Gastroesophageal sphincter (tissue), 3 donors: ENCODE results near the gene FOXL1.

Source experiments
- EP300 ChIP-seq: sonication (generic); formaldehyde crosslinking; IDR thresholded peaks from one replicate; pipeline ENCODE4 v1.6.1; 2017; ENCODE audit warnings: antibody characterized with exemption, mild to moderate bottlenecking
- POLR2A ChIP-seq, 2 donors: fragments of 450-650 bp; IDR thresholded peaks; one replicate each; pipeline ENCODE4 v1.6.1; 2017; ENCODE audit warnings: antibody characterized with exemption in 2 of 2, mild to moderate bottlenecking in 2 of 2, moderate library complexity in 1 of 2
- POLR2AphosphoS5 ChIP-seq: sonication (generic); formaldehyde crosslinking; IDR thresholded peaks from one replicate; pipeline ENCODE4 v1.6.1; 2017; ENCODE audit warnings: antibody characterized with exemption
- TF ChIP-seq, protein P1 (sequence below), 4 experiments: fragments of 200-600 bp in 2 of 4; fragments of 450-650 bp in 2 of 4; sonication (generic) in 1 of 4; IDR thresholded peaks; one replicate each; pipeline ENCODE4 v1.5.1; 2017 to 2019; ENCODE audit warnings: antibody characterized with exemption in 4 of 4, mild to moderate bottlenecking in 2 of 4, moderate library complexity in 2 of 4

GRCh38 chr16:86558355-86559193 is 19.8 kb upstream of the FOXL1 start:
- TF ChIP-seq POLR2A (IDR thresholded peaks at IDR 0.05): no peak
- TF ChIP-seq, protein P1, sequence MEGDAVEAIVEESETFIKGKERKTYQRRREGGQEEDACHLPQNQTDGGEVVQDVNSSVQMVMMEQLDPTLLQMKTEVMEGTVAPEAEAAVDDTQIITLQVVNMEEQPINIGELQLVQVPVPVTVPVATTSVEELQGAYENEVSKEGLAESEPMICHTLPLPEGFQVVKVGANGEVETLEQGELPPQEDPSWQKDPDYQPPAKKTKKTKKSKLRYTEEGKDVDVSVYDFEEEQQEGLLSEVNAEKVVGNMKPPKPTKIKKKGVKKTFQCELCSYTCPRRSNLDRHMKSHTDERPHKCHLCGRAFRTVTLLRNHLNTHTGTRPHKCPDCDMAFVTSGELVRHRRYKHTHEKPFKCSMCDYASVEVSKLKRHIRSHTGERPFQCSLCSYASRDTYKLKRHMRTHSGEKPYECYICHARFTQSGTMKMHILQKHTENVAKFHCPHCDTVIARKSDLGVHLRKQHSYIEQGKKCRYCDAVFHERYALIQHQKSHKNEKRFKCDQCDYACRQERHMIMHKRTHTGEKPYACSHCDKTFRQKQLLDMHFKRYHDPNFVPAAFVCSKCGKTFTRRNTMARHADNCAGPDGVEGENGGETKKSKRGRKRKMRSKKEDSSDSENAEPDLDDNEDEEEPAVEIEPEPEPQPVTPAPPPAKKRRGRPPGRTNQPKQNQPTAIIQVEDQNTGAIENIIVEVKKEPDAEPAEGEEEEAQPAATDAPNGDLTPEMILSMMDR (IDR thresholded peaks at IDR 0.05): no peak
- no peak for TF ChIP-seq POLR2AphosphoS5
- TF ChIP-seq EP300: no peak
